HG02763 (cell line): Measurements from ENCODE around the gene NFX1.
A peak's percentile ranks its signal among the peaks of the same experiment; 100 is the strongest.

Source experiments
- ATAC-seq: cut with Tn5 transposase; IDR thresholded peaks from one replicate; pipeline ENCODE4 v1.9.1; 2021; ENCODE audit warnings: mild to moderate bottlenecking, moderate library complexity; ENCODE audit not compliant: unreplicated experiment

The NFX1 gene

DNA sequence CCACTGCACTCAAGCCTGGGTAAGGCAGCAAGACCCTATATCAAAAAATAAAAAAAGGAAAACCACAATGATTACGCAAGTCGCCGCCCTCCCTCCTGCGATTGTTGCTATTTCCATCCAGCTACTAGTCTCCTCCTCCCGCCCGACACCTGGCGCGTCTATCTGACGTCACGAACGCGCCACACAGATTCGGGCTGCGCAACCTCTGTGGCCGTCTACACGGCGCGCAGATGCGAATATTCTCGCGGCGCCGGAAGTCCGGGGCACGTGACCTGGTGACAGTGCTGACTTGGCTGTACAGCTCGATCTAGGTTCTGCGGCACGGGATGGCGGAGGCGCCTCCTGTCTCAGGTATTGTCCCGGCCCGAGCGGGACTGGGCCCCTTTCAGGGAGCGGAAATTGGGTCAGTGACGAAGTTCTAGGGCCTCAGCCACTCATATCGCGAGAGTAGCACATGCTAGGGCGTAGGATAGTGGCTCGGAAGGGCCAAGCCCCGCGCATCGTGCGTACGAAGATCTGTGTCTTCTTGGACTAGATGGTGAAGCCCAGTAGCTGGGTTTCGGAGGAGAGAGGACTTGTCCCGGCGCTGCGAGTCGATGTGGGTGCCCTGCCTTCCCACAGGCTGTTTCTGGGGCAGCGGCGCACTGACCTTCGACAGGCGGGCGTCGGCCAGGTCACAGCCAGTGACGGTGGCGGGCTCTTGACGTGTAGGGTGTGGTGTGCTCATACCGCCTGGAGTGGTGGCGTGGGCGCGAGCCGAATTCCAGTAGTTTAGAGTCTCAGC lies at the start of gene NFX1:
Gene NFX1, plus strand, starts transcription at position 270 of the 784 bp plus-strand sequence. Its CDS starts 57 bp downstream, at position 327.
- ATAC-seq, result peak; percentile 91

DNA sequence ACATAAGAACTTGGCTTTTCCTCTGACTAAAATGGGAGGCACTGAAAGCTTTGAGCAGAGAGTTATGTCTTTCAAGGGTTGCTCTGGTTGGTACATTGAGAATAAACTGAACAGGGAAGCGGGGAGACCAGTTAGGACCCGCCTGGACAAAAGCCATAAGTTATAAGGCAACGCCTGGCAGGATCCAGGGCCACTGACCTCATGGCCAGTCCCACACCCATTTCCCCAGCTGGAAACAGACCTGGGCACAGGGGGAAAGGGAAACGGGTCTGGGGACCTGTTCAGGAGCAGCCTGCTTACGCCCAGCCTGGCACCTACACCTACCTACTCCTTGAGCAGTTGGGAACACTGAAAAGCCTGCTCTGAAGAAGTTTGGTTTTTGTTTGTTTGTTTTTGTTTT lies 49.0 kb upstream of the NFX1 start:
- no peak for ATAC-seq

DNA sequence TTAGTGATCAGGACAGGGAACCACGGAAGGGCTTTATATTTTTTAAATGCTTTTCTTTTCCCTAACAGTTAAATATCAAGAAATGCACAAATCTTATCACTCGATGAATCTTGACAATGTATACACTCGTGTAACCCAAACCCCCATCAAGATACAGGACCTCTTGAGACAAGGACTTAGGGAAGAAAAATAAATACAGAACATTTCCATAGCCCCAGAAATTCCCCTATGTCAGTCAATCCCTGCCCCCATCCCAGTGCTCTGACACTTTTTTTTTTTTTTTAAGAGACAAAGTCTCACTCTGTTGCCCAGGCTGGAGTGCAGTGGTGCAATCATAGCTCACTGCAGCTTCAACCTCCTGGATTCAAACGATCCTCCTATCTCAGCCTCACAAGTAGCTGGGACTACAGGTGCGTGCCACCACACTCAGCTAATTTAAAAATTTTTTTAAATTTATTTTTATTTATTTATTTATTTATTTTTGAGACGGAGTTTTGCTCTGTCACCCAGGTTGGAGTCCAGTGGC lies 47.6 kb upstream of the NFX1 start:
- no peak for ATAC-seq

GRCh38 chr9:33244137-33244784 lies 46.1 kb upstream of the NFX1 start:
- no peak for ATAC-seq

DNA sequence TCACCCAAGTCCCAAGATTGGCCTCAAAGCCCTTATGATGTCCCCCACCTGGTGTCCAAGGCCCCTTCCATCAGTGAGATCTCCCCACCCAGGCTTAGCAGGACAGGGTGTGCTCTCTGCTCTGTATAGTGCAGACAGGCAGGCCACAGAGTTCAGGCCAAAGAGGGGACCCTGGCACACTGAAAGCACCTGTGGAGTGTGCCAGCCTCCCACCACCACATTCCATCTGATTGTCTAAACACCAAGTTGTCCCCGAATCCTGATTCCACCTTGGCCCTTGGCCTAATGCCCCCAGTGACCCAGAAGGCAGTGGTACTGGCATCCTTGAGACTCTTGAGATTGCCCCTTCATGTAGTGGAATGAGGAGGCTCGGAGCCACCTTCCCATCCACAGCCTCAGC lies 45.0 kb upstream of the NFX1 start:
- no peak for ATAC-seq

- ATAC-seq, result no peak
Measured at GRCh38 chr9:33246269-33246860, 44.0 kb upstream of the NFX1 start.

GRCh38 chr9:33248606-33249005 lies 41.7 kb upstream of the NFX1 start:
- ATAC-seq, result no peak

DNA sequence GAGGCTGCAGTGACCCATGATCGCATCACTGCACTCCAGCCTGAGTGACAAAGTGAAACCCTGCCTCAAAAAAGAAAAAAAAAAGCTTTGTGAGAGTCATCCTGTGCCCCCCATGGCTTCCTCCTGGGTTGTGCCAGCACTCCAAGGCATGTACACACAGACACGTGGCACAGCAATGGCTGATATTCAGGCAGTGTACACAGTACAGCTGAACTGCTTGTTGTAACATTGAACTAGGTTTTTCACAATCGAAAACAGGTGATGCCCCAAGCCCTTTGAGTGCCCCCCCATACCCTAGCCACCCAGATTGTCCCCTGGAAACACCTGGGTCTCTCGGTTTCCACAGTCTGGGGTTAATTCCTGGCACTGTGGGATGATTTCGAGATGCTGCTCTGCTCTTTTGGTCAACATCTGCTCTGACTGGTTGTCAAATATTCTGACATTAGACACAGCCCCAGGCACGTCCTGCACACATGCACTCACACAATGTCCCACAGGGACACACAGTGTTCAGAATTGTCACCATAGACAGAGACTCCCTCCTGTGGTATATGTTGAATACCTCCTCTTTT lies 41.1 kb upstream of the NFX1 start:
- ATAC-seq, result no peak

- no peak for ATAC-seq
Measured at GRCh38 chr9:33249983-33250382, 40.3 kb upstream of the NFX1 start.

- ATAC-seq, result no peak
Measured at GRCh38 chr9:33250458-33250995, 39.8 kb upstream of the NFX1 start.

DNA sequence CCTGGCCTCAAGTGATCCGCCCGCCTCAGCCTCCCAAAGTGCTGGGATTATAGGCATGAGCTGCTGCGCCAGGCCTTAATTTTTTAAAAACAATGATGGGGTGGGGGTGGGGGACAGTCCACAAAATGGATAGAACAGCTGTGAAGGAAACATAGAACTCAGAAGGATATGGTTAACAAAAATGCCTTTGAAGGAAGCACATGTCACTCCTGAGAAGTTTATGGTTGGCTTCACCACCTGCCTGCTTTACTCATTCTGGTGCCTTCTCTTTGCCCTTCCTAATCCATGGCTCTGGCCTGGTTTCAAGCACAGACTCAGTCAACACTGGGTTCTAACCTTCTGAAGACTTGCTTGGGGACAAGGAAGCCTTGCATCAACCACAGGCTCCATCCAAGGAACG lies 36.1 kb upstream of the NFX1 start:
- no peak for ATAC-seq

DNA sequence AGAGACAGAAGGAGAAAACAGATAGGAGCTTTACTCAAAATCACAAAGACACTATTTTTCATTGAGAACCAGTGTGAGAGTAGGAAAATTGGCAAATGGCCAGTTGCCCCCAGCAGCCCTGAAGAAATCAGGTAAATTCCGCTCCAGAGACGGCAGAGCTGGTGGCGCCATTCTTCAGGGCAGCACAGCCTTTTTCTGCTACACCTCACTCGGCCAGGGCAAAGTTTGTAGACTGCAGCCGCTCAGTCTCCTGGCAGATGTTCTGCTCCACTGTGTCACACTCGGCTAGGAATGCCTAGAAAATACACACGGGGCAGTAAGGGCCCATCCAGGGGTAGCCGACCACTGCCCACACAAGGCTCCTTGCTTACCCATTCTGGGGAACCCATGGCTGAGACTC lies 35.3 kb upstream of the NFX1 start:
- ATAC-seq, result no peak

DNA sequence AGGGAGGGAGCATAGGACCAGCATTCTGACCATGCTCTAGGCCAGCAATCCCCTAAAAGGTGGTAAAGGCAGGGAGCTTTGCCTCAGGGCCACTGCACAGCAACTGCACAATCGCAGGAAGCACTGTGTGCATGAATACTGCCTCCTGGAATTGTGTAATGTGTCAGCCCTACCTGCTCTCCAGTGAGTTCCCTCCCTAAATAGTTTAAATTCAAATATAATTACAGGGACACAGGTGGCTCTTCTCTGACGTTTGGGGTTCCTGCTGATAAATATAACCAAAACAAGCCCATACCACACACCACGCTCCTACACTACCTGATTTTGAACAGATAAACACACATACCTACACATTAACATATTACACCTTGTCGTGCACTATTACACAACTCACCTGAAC lies 34.8 kb upstream of the NFX1 start:
- ATAC-seq, result no peak

- ATAC-seq, result no peak
Measured at GRCh38 chr9:33256236-33256635, 34.1 kb upstream of the NFX1 start.

- no peak for ATAC-seq
Measured at GRCh38 chr9:33257276-33257675, 33.0 kb upstream of the NFX1 start.

- no peak for ATAC-seq
Measured at GRCh38 chr9:33260372-33260771, 29.9 kb upstream of the NFX1 start.

- ATAC-seq, result no peak
Measured at GRCh38 chr9:33263131-33264002, 26.9 kb upstream of the NFX1 start.

- peak; percentile 19 for ATAC-seq
Measured at GRCh38 chr9:33264003-33264472, 26.3 kb upstream of the NFX1 start.

- peak; percentile 88 for ATAC-seq
Measured at GRCh38 chr9:33264473-33265177, 25.7 kb upstream of the NFX1 start, which contains the start of the genes BAG1 and CHMP5. Gene BAG1, minus strand, starts transcription at chr9:33264708. Gene CHMP5, plus strand, starts transcription at chr9:33265049. Its CDS starts 30 bp downstream, at chr9:33265079.
